ENCODE measurements around the gene TMEM59.

GRCh38 chr1:53998223-53998622 lies 54.8 kb downstream of the TMEM59 start:
- TF ChIP-seq CTCF (conservative IDR thresholded peaks at IDR 0.05 in 1 of 2, IDR thresholded peaks at IDR 0.05 in 1 of 2; ENCODE audit: extremely low read depth in 1 of 2, insufficient read depth in 1 of 2, low read depth in 1 of 2, low read length in 2 of 2) (no peak), EZH2 (IDR thresholded peaks at IDR 0.05; ENCODE audit: borderline replicate concordance, low read length) (no peak)

All from mammary epithelial cell (primary cell).